Activated CD4-positive, alpha-beta memory T cell treated with anti-CD3 and anti-CD28 coated beads, Interleukin-2, amount 10 ng/mL, durations not matched to agents 7 days and 5 days (primary cell): ENCODE measurements around the gene COQ8B. TPM values are rescaled to one million over a fixed set of nuclear protein-coding genes. Genes with fewer than 3 reads are reported as not detected.

Source experiments
- CTCF ChIA-PET: fragments of 350-600 bp; sonication (Branson Sonifier 250); formaldehyde crosslinking; loops from one replicate; lab custom pipeline; 2021; ENCODE audit warnings: antibody characterized with exemption, inconsistent platforms; lab: Charles Lee
- POLR2A ChIA-PET: fragments of 350-600 bp; sonication (Branson Sonifier 250); formaldehyde crosslinking; loops from one replicate; lab custom pipeline; 2021; ENCODE audit warnings: antibody characterized with exemption; lab: Charles Lee
- DNase-seq: peaks from one replicate; pipeline ENCODE4 v3.0.0-alpha.2; 2020
- H3K27ac Mint-ChIP-seq: one replicate; pipeline ENCODE4 v1.8.0; 2021; ENCODE audit warnings: mild to moderate bottlenecking, mixed read lengths
- H3K27me3 Mint-ChIP-seq: one replicate; pipeline ENCODE4 v1.8.0; 2021; ENCODE audit warnings: mixed read lengths
- H3K36me3 Mint-ChIP-seq: one replicate; pipeline ENCODE4 v1.8.0; 2021; ENCODE audit warnings: low read depth, mixed read lengths
- H3K4me1 Mint-ChIP-seq: one replicate; pipeline ENCODE4 v1.8.0; 2021; ENCODE audit warnings: mixed read lengths
- H3K4me3 Mint-ChIP-seq: one replicate; pipeline ENCODE4 v1.8.0; 2021; ENCODE audit warnings: mild to moderate bottlenecking, mixed read lengths
- H3K9me3 Mint-ChIP-seq: one replicate; pipeline ENCODE4 v1.8.0; 2021; ENCODE audit warnings: mixed read lengths
- total RNA-seq, 2 experiments: library from RNA; stranded (reverse); gene quantifications; one replicate each; pipeline ENCODE4 v1.2.3, GENCODE V29; 2021

Gene COQ8B
- total RNA-seq, 2 experiments from 2014 or later = 32.5 to 37.7 TPM

DNA sequence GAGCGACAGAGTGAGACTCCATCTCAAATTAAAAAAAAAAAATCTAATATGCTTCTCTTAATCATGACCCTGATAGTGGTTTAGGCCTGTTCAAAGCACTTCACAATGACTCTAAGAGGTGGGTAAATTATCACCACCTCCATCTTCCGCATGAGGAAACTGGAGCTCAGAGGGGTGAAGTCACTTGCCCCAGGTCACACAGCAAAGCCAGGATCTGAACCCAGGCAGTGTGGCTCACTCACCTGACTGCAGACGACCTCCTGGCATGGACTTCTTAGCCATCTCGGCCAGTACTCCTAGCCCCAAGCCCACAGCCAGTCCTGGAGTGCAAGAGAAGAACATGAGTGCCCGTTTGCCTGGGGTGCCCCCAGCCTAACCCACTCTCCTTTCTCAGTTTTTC is 6.9 kb downstream of the COQ8B start:
- POLR2A ChIA-PET = no interaction called here
- no peak for DNase-seq
- peaks cover 26% of the 10 kb centered on the region for H3K4me1 Mint-ChIP-seq
- no peak overlapping the region for H3K27ac Mint-ChIP-seq
- no peaks in the 10 kb centered on the region for H3K9me3 Mint-ChIP-seq
- CTCF ChIA-PET = no interaction called here
- H3K36me3 Mint-ChIP-seq = peaks cover 30% of the 10 kb centered on the region
- no peak overlapping the region for H3K4me3 Mint-ChIP-seq
- no peaks in the 10 kb centered on the region for H3K27me3 Mint-ChIP-seq

DNA sequence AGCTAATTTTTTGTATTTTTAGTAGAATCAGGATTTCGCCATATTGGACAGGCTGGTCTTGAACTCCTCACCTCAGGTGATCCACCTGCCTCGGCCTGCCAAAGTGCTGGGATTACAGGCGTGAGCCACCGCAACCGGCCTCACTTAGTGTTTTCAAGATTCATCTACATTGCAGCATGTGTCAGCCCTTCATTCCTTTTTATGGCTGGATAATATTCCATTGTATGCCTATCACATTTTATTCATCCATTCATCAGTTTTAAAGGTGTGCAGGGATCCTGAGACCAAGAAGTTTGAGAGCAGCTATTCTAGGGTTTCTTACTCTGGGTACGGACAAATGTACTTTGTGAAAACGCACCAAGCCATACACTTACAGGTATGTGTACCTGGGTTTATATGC is 9.1 kb downstream of the COQ8B start:
- ChIA-PET CTCF (interaction anchor here (1.4 kb wide), 1 partner anchor 43 kb away, joined by 3 read pairs; the partner anchor contains the start of genes ACTMAP and SNRPA), POLR2A (interaction anchor here (0.6 to 1.4 kb wide), 2 partner anchors 10 to 42 kb away, joined by 3 read pairs; no protein-coding TSS in a partner anchor)
- H3K4me1 Mint-ChIP-seq = peaks cover 12% of the 10 kb centered on the region

DNA sequence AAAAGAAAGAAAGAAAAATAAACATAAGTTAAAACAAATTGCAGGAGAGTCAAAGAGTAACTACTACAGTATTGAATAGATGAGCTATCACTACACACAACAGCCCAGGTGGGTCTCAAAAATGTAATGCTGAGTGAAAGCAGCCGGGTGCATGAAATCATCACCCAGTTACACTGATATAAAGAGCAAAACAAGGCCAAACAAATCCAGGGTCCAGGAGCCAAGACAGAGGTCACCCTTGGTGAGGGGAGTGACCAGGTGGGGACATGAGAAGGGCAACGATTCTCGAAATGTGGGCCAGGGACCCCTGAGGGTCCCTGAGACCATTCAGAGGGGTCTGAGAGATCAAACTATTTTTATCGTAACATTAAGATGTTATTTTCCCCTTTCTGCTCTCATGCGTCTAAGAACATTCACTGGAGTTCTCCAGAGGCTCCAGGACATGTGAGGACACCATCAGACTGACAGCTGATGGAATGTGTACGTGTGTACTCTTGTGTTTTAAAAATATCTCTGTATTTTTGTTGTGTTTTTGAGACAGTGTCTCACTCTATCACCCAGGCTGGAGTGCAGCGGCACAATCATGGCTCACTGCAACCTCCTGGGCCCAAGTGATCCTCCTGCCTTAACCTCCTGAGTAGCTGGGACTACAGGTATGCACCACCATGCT is 10.6 kb downstream of the COQ8B start:
- ChIA-PET CTCF (interaction anchor here (0.6 to 1.4 kb wide), 2 partner anchors 45 to 71 kb away, joined by 3 to 4 read pairs; partner anchors contain the start of genes ACTMAP and SNRPA), POLR2A (interaction anchor here (1.4 kb wide), 1 partner anchor 43 kb away, joined by 3 read pairs; no protein-coding TSS in a partner anchor)
- H3K27me3 Mint-ChIP-seq = no peaks in the 10 kb centered on the region
- peaks cover 32% of the 10 kb centered on the region for H3K36me3 Mint-ChIP-seq
- no peak for DNase-seq
- no peak overlapping the region for H3K27ac Mint-ChIP-seq
- peaks cover 2% of the 10 kb centered on the region for H3K4me1 Mint-ChIP-seq
- no peak overlapping the region for H3K4me3 Mint-ChIP-seq
- no peaks in the 10 kb centered on the region for H3K9me3 Mint-ChIP-seq

More for the DNA sequence above, 9.1 kb downstream of the COQ8B start:
- no peak overlapping the region for H3K27ac Mint-ChIP-seq
- DNase-seq = no peak
- H3K36me3 Mint-ChIP-seq = peaks cover 34% of the 10 kb centered on the region
- no peaks in the 10 kb centered on the region for H3K27me3 Mint-ChIP-seq
- H3K9me3 Mint-ChIP-seq = no peaks in the 10 kb centered on the region
- no peak overlapping the region for H3K4me3 Mint-ChIP-seq

DNA sequence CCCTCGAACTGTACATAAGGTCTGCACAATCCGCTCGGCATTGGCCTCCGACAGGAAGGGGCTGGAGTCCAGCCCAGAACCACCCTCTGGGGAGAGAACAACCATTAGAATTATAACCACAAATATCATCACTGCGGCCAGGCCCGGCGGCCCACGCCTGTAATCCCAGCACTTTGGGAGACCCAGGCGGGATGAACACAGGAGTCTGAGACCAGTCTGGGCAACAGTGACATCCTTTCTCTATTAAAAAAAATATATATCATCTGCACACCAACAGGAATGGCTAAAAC is 11.4 kb downstream of the COQ8B start:
- Mint-ChIP-seq H3K4me1 (no peaks in the 10 kb centered on the region), H3K4me3 (no peak overlapping the region), H3K36me3 (peaks cover 29% of the 10 kb centered on the region), H3K27ac (no peak overlapping the region), H3K9me3 (no peaks in the 10 kb centered on the region), H3K27me3 (no peaks in the 10 kb centered on the region)
- CTCF ChIA-PET = no interaction called here
- no peak for DNase-seq
- POLR2A ChIA-PET = no interaction called here

DNA sequence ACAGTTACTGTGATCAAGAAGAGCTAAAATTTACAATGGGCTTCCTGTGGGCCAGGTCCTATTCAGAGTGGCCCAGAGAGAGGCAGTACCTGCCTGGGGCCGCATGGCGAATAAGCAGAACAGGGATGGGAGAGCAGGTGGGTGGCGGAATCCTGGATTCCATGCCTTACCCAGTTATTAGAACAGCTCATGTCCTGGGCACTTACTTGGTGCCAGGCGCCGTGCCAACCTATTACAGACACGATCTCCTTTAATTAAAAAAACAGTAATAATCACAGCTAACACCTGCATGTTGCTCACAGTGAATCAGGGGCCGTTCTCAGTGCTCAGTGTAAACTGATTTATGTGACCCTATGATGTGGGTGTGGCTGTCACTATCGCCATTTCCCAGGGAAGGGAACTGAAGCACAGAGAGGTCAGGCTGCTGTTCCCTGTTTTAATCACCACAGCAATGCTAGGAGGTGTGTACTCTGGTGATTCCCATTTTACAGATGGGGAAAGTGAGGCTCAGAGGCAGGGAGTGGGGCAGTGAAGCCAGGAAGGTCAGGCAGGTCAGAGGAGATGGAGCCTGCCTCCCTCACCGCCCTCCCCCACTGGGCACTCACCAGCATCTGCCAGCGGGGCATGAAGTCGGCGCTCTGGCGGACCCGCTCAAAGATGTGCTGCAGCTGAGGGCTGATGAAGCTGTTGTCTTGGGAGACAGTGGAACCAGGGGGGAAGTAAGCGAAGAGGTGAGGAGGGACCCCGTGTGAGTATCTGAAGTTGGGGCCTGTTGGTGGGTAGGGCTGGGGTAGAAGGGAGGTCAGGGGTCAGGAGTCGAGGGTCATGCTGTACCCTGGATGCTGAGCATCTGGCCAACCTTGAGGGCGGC is 12.0 kb downstream of the COQ8B start:
- ChIA-PET CTCF (no interaction called here), POLR2A (no interaction called here)
- Mint-ChIP-seq H3K27me3 (no peaks in the 10 kb centered on the region), H3K36me3 (peaks cover 29% of the 10 kb centered on the region), H3K9me3 (no peaks in the 10 kb centered on the region), H3K4me3 (no peak overlapping the region), H3K4me1 (no peaks in the 10 kb centered on the region), H3K27ac (no peak overlapping the region)
- no peak for DNase-seq

DNA sequence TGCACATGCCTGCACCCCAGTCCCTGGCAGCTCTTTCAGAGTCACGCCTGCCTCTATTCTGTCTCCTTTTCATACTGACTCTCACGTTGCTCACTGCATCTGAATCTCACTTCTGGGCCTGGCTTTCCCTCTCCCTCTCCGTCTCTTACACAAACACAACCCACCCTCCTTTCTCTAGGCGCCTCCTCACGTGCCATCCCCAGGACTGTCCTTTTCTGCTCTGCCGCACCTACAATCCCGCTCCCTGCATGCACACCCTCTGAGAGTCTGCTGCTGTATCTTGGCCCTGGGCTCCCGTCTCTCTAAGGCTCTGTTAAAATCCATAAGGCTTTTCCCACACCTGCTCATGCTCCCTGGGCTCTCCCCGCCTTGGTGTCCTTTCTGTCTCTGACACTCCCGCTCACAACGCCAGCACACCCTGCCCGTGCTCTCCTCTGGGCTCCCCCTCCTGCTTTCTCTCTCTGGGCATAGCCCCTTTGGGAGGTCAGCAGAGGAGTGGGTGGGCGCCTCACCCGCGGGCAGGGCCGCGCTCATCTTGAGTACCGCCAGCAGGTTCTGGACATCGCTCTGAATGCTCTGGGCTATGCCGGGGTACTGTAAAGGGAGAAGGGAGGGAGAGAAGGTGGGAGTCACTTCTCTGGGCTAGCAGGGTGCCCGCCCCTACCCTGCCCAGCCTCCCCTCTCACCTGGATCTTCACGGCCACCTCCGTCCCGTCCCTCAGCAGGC is 13.5 kb downstream of the COQ8B start:
- Mint-ChIP-seq H3K9me3 (no peaks in the 10 kb centered on the region), H3K27me3 (no peaks in the 10 kb centered on the region), H3K27ac (no peak overlapping the region), H3K36me3 (peaks cover 25% of the 10 kb centered on the region), H3K4me1 (no peaks in the 10 kb centered on the region), H3K4me3 (no peak overlapping the region)
- CTCF ChIA-PET = no interaction called here
- no peak for DNase-seq
- POLR2A ChIA-PET = interaction anchor here (0.6 kb wide), 1 partner anchor 30 kb away, joined by 3 read pairs; no protein-coding TSS in a partner anchor

DNA sequence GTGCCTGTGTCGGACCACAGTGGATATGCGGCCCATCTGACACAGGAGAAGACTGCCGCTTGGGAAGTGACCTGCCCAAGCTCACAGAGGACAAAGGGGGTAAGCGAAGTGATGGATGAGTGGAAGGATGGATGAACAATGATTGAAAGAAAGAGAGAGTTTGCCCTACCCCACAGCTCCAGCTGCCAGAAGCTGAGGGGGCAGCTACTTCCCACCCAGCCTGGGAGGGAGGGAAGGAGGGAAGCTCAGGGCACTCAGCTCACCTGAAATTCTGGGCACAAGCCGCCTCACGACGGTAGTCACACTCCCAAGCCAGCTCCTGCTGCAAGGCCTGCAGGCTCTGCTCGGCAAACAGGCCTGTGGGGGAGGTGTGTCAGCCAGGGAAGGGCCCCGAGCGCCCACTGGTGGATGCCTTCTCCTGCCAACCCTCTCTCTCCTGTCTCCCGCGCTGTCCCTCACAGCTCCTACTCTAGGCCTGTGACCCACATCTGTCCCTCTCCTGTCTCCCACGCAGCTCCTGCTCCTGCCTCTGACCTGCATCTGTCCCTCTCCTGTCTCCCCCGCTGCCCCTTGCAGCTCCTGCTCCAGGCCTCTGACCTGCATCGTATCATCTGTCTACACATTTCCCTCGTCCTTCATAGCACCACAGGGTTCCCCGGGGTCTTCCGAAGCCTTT is 14.2 kb downstream of the COQ8B start:
- Mint-ChIP-seq H3K9me3 (no peaks in the 10 kb centered on the region), H3K4me3 (no peak overlapping the region), H3K27me3 (no peaks in the 10 kb centered on the region), H3K27ac (no peak overlapping the region), H3K4me1 (no peaks in the 10 kb centered on the region), H3K36me3 (peaks cover 27% of the 10 kb centered on the region)
- ChIA-PET POLR2A (no interaction called here), CTCF (no interaction called here)
- no peak for DNase-seq

DNA sequence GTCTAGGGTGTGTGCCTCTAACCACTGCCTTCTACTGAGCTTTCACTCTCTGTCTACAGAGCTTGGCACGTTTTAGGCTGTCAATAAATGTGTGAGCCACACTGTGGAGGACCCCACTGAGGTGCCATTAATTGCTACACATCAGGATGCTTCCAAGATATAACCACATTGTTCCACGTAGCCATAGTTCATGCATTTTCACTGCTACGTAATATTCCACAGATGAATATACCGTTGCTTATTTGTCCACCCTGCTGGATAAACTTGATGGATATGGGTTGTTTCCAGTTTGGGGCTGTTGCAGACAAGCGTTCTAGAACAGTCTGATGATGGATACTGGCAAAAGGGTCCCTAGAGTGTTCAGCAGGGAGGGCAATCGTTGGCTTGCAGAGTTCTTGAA is 14.9 kb downstream of the COQ8B start:
- H3K27me3 Mint-ChIP-seq = no peaks in the 10 kb centered on the region
- no peak overlapping the region for H3K27ac Mint-ChIP-seq
- ChIA-PET CTCF (no interaction called here), POLR2A (no interaction called here)
- no peaks in the 10 kb centered on the region for H3K9me3 Mint-ChIP-seq
- H3K4me1 Mint-ChIP-seq = no peaks in the 10 kb centered on the region
- DNase-seq = no peak
- peaks cover 27% of the 10 kb centered on the region for H3K36me3 Mint-ChIP-seq
- H3K4me3 Mint-ChIP-seq = no peak overlapping the region

DNA sequence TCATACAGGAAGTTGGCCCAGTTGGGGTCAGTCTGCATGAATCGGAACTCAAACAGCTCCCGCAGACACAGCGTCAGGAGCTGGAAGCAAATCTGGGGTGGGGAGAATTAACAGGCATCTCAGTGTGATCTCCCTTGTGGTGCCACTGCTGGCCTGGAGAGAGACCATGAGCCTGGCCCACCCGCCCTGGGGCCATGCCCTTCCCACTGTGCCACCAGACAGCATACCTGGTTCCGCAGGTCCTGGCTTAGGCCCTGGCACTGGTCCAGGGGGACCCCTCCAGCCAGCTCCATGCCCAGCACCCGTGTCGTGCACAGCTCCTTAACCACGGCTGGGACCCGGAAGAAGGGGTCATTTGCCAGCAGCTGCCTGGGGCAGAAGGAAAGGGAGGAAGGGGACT is 16.6 kb downstream of the COQ8B start:
- no peak for DNase-seq
- no peak overlapping the region for H3K27ac Mint-ChIP-seq
- POLR2A ChIA-PET = interaction anchor here (1.2 kb wide), 1 partner anchor 9 kb away, joined by 3 read pairs; no protein-coding TSS in a partner anchor
- H3K36me3 Mint-ChIP-seq = peaks cover 25% of the 10 kb centered on the region
- no peaks in the 10 kb centered on the region for H3K27me3 Mint-ChIP-seq
- H3K9me3 Mint-ChIP-seq = no peaks in the 10 kb centered on the region
- H3K4me3 Mint-ChIP-seq = no peak overlapping the region
- no peaks in the 10 kb centered on the region for H3K4me1 Mint-ChIP-seq
- CTCF ChIA-PET = no interaction called here

DNA sequence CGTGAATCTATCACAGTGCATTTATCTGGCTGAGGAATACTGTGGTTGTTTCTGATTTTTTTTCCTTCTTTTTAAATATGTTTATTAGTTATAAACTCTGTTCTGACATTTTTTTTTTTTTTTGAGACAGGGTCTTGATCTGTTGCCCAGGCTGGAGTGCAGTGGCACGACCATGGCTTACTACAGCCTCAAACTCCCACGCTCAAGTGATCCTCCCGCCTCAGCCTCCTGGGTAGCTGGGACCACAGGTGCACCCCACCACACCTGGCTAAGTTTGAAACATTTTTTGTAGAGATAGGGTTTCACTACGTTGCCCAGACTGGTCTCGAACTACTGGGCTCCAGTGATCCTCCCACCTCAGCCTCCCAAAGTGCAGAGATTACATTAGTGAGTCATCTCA is 19.7 kb downstream of the COQ8B start:
- H3K4me1 Mint-ChIP-seq = no peaks in the 10 kb centered on the region
- POLR2A ChIA-PET = no interaction called here

DNA sequence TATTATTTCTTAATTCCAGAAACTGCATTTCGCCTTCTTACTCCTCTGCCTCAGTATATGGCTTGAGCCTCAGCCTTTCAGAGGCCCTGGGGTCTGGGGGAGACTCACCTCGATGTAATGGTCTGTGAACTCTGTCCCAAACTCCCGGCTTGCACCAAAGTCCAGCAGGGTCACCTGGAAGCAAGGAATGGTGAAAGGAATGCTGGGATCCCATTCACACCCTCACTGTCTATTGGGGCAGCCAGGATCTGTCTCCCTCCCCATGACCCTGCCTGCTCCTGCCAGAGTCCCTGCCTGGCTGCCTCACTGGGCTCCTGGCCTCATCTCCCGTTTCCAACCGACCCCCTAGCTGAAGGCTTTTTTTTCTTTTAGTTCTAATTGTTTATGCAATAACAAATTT is 20.8 kb downstream of the COQ8B start:
- ChIA-PET CTCF (no interaction called here), POLR2A (no interaction called here)
- Mint-ChIP-seq H3K9me3 (no peaks in the 10 kb centered on the region), H3K4me3 (no peak overlapping the region), H3K4me1 (no peaks in the 10 kb centered on the region), H3K36me3 (peaks cover 6% of the 10 kb centered on the region), H3K27me3 (no peaks in the 10 kb centered on the region), H3K27ac (no peak overlapping the region)
- no peak for DNase-seq

More for the DNA sequence above, 19.7 kb downstream of the COQ8B start:
- DNase-seq = no peak
- Mint-ChIP-seq H3K27ac (no peak overlapping the region), H3K4me3 (no peak overlapping the region), H3K9me3 (no peaks in the 10 kb centered on the region), H3K27me3 (no peaks in the 10 kb centered on the region), H3K36me3 (peaks cover 9% of the 10 kb centered on the region)
- CTCF ChIA-PET = no interaction called here

DNA sequence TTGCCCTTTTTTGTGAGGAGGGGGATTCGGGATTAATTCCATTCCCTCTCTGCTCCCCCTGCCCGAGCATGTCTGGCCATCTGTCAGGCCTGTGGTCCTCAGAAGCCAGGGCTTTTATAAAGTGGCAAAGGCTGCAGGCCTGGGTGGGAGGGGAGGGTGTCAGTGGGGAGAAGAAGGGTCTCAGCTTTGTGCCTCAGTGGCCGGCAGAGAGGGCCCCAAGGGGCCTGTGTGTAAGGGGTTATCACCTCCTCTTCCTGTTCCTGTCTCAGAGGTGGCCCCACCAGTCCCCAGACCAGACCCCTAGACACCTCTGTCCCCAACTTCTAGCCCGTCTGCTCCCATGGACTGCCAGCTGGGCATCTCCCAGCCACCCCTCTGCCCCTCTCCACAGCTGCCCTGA is 22.8 kb downstream of the COQ8B start:
- Mint-ChIP-seq H3K4me3 (no peak overlapping the region), H3K27me3 (no peaks in the 10 kb centered on the region), H3K4me1 (peaks cover 2% of the 10 kb centered on the region), H3K9me3 (no peaks in the 10 kb centered on the region), H3K36me3 (peaks cover 6% of the 10 kb centered on the region), H3K27ac (no peak overlapping the region)
- ChIA-PET CTCF (interaction anchor here (0.5 kb wide), 1 partner anchor 1176 kb away, joined by 3 read pairs; no protein-coding TSS in a partner anchor), POLR2A (interaction anchor here (1.2 kb wide), 1 partner anchor 31 kb away, joined by 4 read pairs; no protein-coding TSS in a partner anchor)
- DNase-seq = no peak
